Brain pericyte (primary cell): ENCODE data around the gene CYB5RL.
"Not testable (repeated sequence)": the region's sequence is repeated elsewhere in the genome, so short reads cannot be mapped to it uniquely, and the experiment has no call there.

ENCODE experiments used
- DNase-seq: peaks from one replicate; pipeline ENCODE4 v3.0.0-alpha.2; 2012; ENCODE audit warnings: low read depth, low spot score

CYB5RL gene

GRCh38 chr1:54199765-54200518, at the start of gene CYB5RL, which contains the start of gene MRPL37:
Gene CYB5RL (minus strand): TSS chr1:54200030. CDS start chr1:54195616, 4,414 bp downstream.
Gene MRPL37 (plus strand): TSS chr1:54200167. CDS start chr1:54200244, 77 bp downstream.
- DNase-seq, result peak; percentile 76

GRCh38 chr1:54248966-54249365, 49.1 kb upstream of the CYB5RL start:
- DNase-seq, result no peak

- DNase-seq, result no peak
These were observed 48.2 kb upstream of the CYB5RL start for GRCh38 chr1:54247863-54248515.

- no peak for DNase-seq
These were observed 46.4 kb upstream of the CYB5RL start for GRCh38 chr1:54246116-54246721.

DNA sequence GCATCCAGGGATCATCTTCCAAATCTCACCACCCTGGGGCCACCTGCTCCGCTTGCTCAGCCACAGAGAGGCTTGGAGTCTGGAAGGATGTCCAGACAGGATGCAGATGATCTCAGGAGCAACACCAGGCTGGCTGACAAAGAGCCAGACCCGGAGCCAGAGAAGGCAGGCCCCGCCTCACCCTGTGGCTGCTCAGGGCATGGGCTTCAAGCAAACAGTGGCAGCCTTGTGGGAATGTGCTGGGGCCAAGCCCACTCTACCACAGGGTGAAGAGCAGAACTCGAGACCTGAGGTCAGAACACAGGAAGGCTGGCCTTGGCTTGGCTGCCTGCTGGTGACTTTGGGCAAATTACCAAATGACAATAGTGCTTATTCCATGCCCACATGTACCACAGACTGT, 45.7 kb upstream of the CYB5RL start:
- DNase-seq, result no peak

GRCh38 chr1:54244655-54245054, 44.8 kb upstream of the CYB5RL start:
- DNase-seq, result no peak

DNA sequence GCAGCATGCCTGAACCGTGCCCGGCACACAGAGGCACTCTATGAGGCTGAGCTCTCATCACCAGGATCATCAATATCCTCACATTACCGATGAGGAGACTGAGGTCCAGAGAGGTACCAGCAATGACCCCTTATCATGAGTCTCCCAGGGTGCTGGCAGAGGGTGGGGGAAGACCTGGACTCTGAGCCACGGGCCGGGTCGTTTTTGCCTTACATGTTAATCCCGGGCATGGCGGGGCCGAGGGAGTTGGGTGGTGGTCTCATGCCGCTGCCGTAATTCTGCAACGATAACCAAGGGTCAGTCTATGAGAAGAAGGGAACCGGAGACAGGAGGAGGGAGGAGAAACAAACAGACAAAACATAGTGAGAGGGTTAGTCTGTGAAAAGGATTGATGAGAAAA, 43.2 kb upstream of the CYB5RL start:
- DNase-seq, result no peak

GRCh38 chr1:54241364-54241763, 41.5 kb upstream of the CYB5RL start:
- no peak for DNase-seq

DNA sequence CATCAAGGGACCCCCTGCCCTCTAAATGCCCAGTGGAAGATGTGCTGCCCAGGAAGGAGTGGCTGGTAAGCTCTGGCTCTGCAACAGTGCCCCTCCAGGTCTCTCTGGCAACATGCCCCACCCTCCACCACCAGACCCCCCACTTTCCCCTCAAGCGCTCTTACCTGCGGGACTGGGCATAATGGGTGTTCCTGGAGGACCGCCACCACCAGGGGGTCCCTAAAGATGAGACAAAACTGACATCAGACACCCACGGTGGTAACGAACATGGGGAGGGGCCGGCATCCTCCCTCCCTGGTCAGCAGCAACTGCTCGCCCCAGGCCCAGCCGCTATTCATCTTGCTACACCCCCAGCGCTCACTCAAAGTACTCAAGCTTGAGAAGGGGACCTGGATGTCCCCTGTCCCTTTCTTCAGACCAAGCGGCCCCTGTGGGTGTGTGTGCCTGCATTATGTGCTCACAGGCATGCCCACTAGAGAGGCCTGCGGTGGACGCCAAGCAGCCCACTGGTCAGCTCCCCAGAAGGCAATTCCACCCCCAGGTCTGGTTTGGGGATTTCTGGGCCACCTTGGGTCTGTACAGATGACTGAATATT, 41.0 kb upstream of the CYB5RL start:
- no peak for DNase-seq

- no peak for DNase-seq
These were observed 39.8 kb upstream of the CYB5RL start for GRCh38 chr1:54239631-54240031.

DNA sequence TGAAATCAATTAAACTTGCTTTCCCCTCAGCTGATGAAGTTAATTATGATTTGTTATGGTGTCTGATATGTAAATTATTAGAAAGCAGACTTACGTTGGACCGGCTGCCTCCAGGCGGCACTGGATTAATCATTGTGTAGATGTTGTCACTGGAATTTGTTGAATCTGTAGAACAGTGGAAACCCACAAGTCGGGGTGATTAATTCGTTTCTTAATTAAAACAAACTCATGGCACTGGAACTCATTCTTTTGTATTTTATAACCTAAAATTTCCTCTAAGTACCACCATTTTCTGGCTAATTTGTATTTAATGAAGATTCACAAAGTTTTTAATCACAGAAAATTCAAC, 39.2 kb upstream of the CYB5RL start:
- no peak for DNase-seq

- DNase-seq, result no peak
These were observed 38.7 kb upstream of the CYB5RL start for GRCh38 chr1:54238353-54239034.

GRCh38 chr1:54237586-54237985, 37.8 kb upstream of the CYB5RL start:
- no peak for DNase-seq

DNA sequence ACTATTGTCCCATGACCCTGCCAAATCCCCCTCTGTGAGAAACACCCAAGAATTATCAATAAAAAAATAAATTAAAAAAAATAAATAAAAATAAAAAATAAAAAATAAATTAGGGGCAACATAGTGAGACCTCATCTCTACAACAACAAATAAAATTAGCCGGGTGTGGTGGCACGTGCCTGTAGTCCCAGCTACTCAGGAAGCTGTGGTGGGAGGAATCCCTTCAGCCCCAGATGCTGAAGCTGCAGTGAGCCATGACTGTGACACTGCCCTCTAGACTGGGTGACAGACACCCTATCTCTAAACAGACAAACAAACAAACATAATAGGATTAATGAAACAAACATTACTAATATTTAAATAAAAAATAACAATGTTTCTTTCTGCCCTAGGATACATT, 34.5 kb upstream of the CYB5RL start:
- DNase-seq, result no peak

- DNase-seq, result not testable (repeated sequence)
These were observed 33.4 kb upstream of the CYB5RL start for GRCh38 chr1:54233196-54233595.

DNA sequence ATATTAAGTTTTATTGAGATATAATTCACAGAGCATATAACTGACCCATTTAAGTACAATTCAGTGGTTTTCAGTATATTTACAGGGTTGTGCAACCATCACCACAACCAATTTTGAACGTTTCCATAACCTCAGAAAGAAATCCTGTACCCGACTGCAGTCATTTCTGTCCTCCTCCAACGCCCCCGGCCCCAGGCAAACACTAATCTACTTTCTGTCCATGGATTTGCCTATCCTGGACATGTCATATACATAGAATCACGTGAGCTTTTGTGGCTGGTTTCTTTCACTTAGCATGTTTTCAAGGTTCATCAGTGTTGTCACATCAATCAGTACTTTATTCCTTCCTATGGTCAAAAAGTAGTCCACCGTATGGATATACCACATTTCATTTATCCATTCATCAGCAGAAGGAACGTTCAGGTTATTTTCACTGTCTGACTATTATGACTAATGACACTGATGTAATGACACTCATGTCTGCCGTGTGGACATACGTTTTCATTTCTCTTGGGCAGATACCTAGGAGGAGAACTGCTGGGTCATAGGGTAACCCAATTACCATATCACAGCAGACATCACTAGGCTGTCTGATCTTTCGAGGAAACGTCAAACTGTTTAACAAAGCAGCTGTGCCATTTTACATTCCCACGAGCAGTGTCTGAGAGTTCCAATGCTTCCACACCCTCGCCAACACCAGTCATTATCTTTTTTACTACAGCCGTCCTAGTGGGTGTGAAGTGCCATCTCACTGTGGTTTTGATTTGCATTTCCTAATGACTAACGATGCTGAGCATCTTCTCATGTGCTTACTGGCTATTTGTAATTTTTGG, 30.9 kb upstream of the CYB5RL start:
- no peak for DNase-seq

GRCh38 chr1:54229281-54229891, 29.6 kb upstream of the CYB5RL start:
- DNase-seq, result no peak

DNA sequence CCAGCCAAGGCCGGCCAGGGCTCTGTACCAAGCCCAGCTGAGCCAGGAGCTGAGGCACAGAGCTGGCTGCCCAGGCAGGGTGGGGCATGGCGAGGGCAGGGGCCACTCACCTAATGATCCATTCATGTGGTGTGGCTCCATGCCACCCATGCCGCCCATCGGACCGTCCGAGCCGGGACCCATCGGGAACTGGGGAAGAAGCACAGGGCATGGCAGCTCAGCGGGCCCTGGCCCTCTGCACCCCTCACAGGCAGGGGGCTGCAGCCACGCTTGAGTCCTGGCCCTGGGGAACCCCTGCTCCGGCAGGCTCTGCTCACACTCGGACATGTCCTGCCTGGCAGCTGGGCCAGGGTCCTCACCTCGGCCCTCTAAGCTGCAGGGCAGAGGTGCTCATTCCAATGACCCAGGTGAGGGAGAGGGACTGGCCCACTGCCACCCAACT, 28.8 kb upstream of the CYB5RL start:
- no peak for DNase-seq

DNA sequence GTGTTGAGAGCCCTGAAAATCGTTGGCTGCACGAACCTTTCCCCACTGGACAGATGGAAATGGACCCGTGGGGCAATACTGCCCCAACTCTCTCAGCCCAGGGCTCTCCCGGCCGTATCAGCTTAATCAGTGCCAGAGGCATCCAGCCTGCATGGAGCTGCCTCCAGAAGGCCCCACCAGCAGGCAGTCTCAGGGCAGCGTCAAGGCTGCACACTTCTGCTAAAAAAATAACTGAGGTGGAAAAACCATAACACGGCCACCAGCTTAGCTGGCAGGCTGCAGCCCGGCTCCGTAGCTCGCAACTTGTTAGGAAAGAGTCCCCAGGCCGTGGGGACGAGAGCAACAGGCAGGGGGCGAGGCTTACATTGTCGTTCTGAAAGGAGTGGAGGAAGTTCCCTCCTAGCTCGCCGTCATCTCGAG, 28.1 kb upstream of the CYB5RL start:
- DNase-seq, result no peak

DNA sequence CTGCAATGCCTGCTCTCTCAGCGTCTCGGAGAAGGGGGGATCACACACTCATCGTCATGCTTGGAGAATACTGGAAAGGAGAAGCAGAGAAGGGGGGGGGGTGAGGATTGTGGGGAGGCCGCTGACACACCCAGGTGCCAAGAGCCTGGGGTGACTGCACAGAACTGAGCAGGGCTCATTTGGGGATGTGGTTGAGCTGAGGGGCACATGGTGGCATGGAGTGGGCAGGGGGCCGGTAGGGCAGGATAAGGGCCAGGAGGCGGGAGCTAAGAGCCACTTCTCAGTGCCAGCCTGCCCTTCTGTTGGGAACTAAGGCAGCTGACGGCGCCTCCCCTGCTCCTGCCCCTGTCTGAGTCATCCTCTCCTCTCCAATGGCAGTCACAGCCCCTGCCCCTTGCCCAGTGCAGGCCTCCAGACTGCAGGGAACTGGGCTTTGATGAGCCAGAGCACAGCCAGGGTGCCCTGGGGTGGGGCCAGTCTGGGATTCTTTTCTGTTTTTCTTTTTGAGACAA, 27.3 kb upstream of the CYB5RL start:
- peak; percentile 27 for DNase-seq
